GM23338 (cell line): ENCODE data around the gene RAC2. TPM values are rescaled to one million over a fixed set of nuclear protein-coding genes. Genes with fewer than 3 reads are reported as not detected.
A peak's percentile ranks its signal among the peaks of the same experiment; 100 is the strongest.

Experiments
- ATAC-seq: fragments of 200-7000 bp; cut with Tn5 transposase; 3 replicates; pipeline ENCODE4 v1.9.1; 2020
- DNase-seq: peaks from one replicate; pipeline ENCODE4 v3.0.0-alpha.2; 2015; ENCODE audit warnings: low spot score
- H2AFZ ChIP-seq: fragments of 200-600 bp; sonication (generic); 2 replicates; pipeline ENCODE4 v1.8.0; 2016; ENCODE audit warnings: antibody characterized with exemption, mild to moderate bottlenecking, moderate library complexity
- H3F3A ChIP-seq: fragments of 200-600 bp; sonication (generic); replicated peaks from 2 replicates; pipeline ENCODE4 v1.8.0; 2017; ENCODE audit warnings: antibody characterized with exemption, mixed run types, low read depth
- H3K27ac ChIP-seq: fragments of 200-600 bp; sonication (generic); 2 replicates; pipeline ENCODE4 v1.6.1; 2016; ENCODE audit warnings: low read depth
- H3K27me3 ChIP-seq: fragments of 200-600 bp; sonication (generic); 2 replicates; pipeline ENCODE4 v1.8.0; 2016; ENCODE audit warnings: mild to moderate bottlenecking, mixed run types, moderate library complexity; ENCODE audit not compliant: insufficient read depth
- H3K36me3 ChIP-seq: fragments of 200-600 bp; sonication (generic); 2 replicates; pipeline ENCODE4 v1.8.0; 2016; ENCODE audit warnings: mild to moderate bottlenecking; ENCODE audit not compliant: insufficient read depth
- H3K4me1 ChIP-seq: fragments of 200-600 bp; sonication (generic); 2 replicates; pipeline ENCODE4 v1.8.0; 2016; ENCODE audit warnings: mild to moderate bottlenecking, moderate library complexity; ENCODE audit not compliant: insufficient read depth
- H3K4me2 ChIP-seq: fragments of 200-600 bp; sonication (generic); 2 replicates; pipeline ENCODE4 v1.7.1; 2017; ENCODE audit warnings: mixed run types
- H3K4me3 ChIP-seq: fragments of 200-600 bp; sonication (generic); 2 replicates; pipeline ENCODE4 v1.6.1; 2016; ENCODE audit warnings: mixed run types
- H3K79me2 ChIP-seq: fragments of 200-600 bp; sonication (generic); replicated peaks from 2 replicates; pipeline ENCODE4 v1.8.0; 2017; ENCODE audit warnings: mild to moderate bottlenecking; ENCODE audit not compliant: insufficient read depth
- H3K9me2 ChIP-seq: fragments of 200-600 bp; sonication (generic); 2 replicates; pipeline ENCODE4 v1.8.0; 2017; ENCODE audit not compliant: insufficient read depth
- H4K20me1 ChIP-seq: fragments of 200-600 bp; sonication (generic); replicated peaks from 2 replicates; pipeline ENCODE4 v1.8.0; 2017; ENCODE audit warnings: mild to moderate bottlenecking; ENCODE audit not compliant: insufficient read depth
- H3K27ac Mint-ChIP-seq: 2 replicates; pipeline ENCODE4 v1.8.0; 2020; ENCODE audit warnings: inconsistent platforms, mild to moderate bottlenecking, moderate library complexity, mixed read lengths
- H3K27me3 Mint-ChIP-seq: 3 replicates; pipeline ENCODE4 v1.8.0; 2022; ENCODE audit warnings: low read depth, mild to moderate bottlenecking, moderate library complexity, mixed read lengths, inconsistent platforms; ENCODE audit not compliant: insufficient read depth, poor library complexity
- H3K36me3 Mint-ChIP-seq: 3 replicates; pipeline ENCODE4 v1.8.0; 2021; ENCODE audit warnings: low read depth, mild to moderate bottlenecking, inconsistent platforms, moderate library complexity, mixed read lengths
- H3K4me1 Mint-ChIP-seq: 3 replicates; pipeline ENCODE4 v1.8.0; 2020; ENCODE audit warnings: mild to moderate bottlenecking, inconsistent platforms, mixed read lengths
- H3K4me3 Mint-ChIP-seq: 3 replicates; pipeline ENCODE4 v1.8.0; 2021; ENCODE audit warnings: moderate library complexity, mild to moderate bottlenecking, inconsistent platforms, mixed read lengths
- H3K9me3 Mint-ChIP-seq: 3 replicates; pipeline ENCODE4 v1.8.0; 2020; ENCODE audit warnings: moderate library complexity, mild to moderate bottlenecking, inconsistent platforms, mixed read lengths
- CREB1 ChIP-seq: fragments of 250-450 bp; sonication (Bioruptor Pico); IDR thresholded peaks from 2 replicates; pipeline ENCODE4 v1.5.0; 2020; ENCODE audit warnings: low read depth, mild to moderate bottlenecking, moderate library complexity
- EZH2 ChIP-seq: fragments of 200-600 bp; sonication (generic); IDR thresholded peaks from one replicate; pipeline ENCODE4 v1.8.0; 2017; ENCODE audit warnings: antibody characterized with exemption, mild to moderate bottlenecking, low read depth; ENCODE audit not compliant: unreplicated experiment
- EZH2phosphoT487 ChIP-seq: fragments of 200-600 bp; sonication (generic); IDR thresholded peaks from one replicate; pipeline ENCODE4 v1.8.1; 2018; ENCODE audit warnings: antibody characterized with exemption; ENCODE audit not compliant: unreplicated experiment
- JUNB ChIP-seq: IDR thresholded peaks from one replicate; pipeline ENCODE4 v1.6.1; 2016; ENCODE audit warnings: antibody characterized with exemption; ENCODE audit not compliant: unreplicated experiment
- NANOG ChIP-seq: IDR thresholded peaks from 2 replicates; pipeline ENCODE4 v1.6.1; 2016; ENCODE audit warnings: antibody characterized with exemption, borderline replicate concordance
- POLR2AphosphoS5 ChIP-seq: IDR thresholded peaks from 2 replicates; pipeline ENCODE4 v1.6.1; 2016; ENCODE audit warnings: antibody characterized with exemption, low read depth
- ZNF331 ChIP-seq: fragments of 250-450 bp; sonication (Bioruptor Pico); IDR thresholded peaks from 2 replicates; pipeline ENCODE4 v1.5.0; 2020; ENCODE audit warnings: low read depth, mild to moderate bottlenecking, moderate library complexity
- polyA plus RNA-seq: library from polyadenylated mRNA; unstranded; fragments of >200 nt; fragmentation: Nextera tagmentation; extraction: Ambion mirVana; gene quantifications from 2 replicates; pipeline ENCODE4 v1.2.1, GENCODE V29; 2016
- total RNA-seq: library from RNA; depleted of rRNA; stranded (reverse); fragments of >200 nt; shearing (Covaris generic); gene quantifications from 2 replicates; pipeline ENCODE4 v1.2.3, GENCODE V29; 2014
- TF ChIP-seq, protein P1 (sequence below), 2 experiments: fragments of 200-600 bp in 1 of 2; sonication (generic) in 1 of 2; conservative IDR thresholded peaks; 2 replicates each; pipeline versions ENCODE4 v1.5.1 to v1.6.1; 2016 to 2017; ENCODE audit warnings: antibody characterized with exemption in 2 of 2, low read depth in 2 of 2, mild to moderate bottlenecking in 2 of 2, moderate library complexity in 1 of 2
- TF ChIP-seq, protein P2 (sequence below): IDR thresholded peaks from one replicate; pipeline ENCODE4 v1.6.1; 2018; ENCODE audit warnings: antibody characterized with exemption; ENCODE audit not compliant: unreplicated experiment
- TF ChIP-seq, protein P3 (sequence below): fragments of 250-450 bp; sonication (Bioruptor Pico); IDR thresholded peaks from 2 replicates; pipeline ENCODE4 v1.5.0; 2020; ENCODE audit warnings: mild to moderate bottlenecking, moderate library complexity

RAC2 gene
- total and polyA plus RNA-seq, 2 experiments from 2014 or later: 2.4 to 2.7 TPM

DNA sequence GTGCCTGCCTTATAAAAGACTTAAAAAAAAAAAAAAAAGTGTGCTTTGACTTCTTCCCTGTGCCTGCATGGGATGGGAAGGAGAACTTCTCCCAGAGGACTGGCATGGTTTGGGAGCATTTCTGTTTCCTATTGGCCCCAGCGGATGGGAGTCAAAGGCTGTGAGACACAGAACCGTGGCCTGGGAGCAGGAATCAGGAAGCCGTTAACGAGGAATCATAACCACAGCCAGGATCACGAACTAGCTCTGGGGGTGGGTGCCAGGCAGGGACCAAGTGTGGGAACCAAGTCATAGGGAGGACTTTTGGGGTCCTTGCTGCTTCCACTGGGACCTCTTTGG is 56.5 kb downstream of the RAC2 start:
- Histone ChIP-seq H3F3A (peaks cover 10% of the 10 kb centered on the region; the same call in 1 of the 2 replicates), H3K9me2 (no peaks in the 10 kb centered on the region), H2AFZ (peak overlapping the region; percentile 88; the same call in 1 of the 2 replicates), H3K27ac (peak overlapping the region; percentile 90; the same call in 1 of the 2 replicates), H4K20me1 (no peaks in the 10 kb centered on the region), H3K4me2 (peak overlapping the region; percentile 85), H3K79me2 (no peaks in the 10 kb centered on the region), H3K4me1 (peaks cover 33% of the 10 kb centered on the region), H3K27me3 (no peaks in the 10 kb centered on the region), H3K36me3 (no peaks in the 10 kb centered on the region; the same call in 1 of the 2 replicates), H3K4me3 (peak overlapping the region; percentile 58)
- Mint-ChIP-seq H3K4me1 (peaks cover 34% of the 10 kb centered on the region), H3K36me3 (peaks cover 18% of the 10 kb centered on the region), H3K27ac (peak overlapping the region; percentile 88), H3K4me3 (peak overlapping the region; percentile 73), H3K27me3 (peaks cover 6% of the 10 kb centered on the region), H3K9me3 (peaks cover 12% of the 10 kb centered on the region)
- no peak for TF ChIP-seq EZH2phosphoT487
- no peak for DNase-seq
- peak; percentile 8 for ATAC-seq

DNA sequence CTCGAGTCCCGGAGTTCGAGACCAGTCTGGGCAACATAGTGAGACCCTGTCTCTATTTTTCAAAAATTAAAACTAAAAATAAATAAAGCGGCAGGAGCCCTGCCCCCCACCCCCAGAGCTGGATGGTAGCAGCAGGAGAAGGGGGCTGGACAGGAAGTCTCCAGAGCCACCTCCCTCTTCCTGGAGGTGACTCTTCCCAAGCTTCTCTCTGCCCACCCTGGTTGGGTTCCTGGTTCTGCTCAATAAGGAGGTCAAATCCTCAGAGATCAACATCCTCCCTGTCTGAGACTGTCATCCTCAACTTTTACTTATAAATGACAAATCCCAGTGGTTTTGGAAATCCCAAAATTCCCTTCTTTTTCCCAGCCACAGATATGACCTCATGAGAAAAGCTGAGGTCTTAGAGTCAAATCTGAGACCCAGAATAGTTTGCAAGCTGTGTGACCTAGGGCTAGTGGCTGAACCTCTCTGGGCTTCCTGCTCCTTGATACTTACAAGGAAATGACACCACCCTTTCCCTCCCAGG is 57.0 kb downstream of the RAC2 start:
- H3K36me3 Mint-ChIP-seq: peaks cover 13% of the 10 kb centered on the region; the same call in 2 of the 3 replicates
- H3K4me3 Mint-ChIP-seq: peak overlapping the region; percentile 73; the same call in 1 of the 3 replicates

More for the DNA sequence above, 57.0 kb downstream of the RAC2 start:
- no peaks in the 10 kb centered on the region for H4K20me1 ChIP-seq
- peak overlapping the region; percentile 58 for H3K4me3 ChIP-seq
- H3K4me2 ChIP-seq: peak overlapping the region; percentile 85
- no peak for ATAC-seq
- no peak overlapping the region for H3K27ac ChIP-seq
- H3K4me1 ChIP-seq: peaks cover 33% of the 10 kb centered on the region
- H3K36me3 ChIP-seq: no peaks in the 10 kb centered on the region; the same call in 1 of the 2 replicates
- peaks cover 6% of the 10 kb centered on the region for H3K27me3 Mint-ChIP-seq
- H2AFZ ChIP-seq: no peak overlapping the region
- H3F3A ChIP-seq: peaks cover 10% of the 10 kb centered on the region; the same call in 1 of the 2 replicates
- TF ChIP-seq, protein P1, sequence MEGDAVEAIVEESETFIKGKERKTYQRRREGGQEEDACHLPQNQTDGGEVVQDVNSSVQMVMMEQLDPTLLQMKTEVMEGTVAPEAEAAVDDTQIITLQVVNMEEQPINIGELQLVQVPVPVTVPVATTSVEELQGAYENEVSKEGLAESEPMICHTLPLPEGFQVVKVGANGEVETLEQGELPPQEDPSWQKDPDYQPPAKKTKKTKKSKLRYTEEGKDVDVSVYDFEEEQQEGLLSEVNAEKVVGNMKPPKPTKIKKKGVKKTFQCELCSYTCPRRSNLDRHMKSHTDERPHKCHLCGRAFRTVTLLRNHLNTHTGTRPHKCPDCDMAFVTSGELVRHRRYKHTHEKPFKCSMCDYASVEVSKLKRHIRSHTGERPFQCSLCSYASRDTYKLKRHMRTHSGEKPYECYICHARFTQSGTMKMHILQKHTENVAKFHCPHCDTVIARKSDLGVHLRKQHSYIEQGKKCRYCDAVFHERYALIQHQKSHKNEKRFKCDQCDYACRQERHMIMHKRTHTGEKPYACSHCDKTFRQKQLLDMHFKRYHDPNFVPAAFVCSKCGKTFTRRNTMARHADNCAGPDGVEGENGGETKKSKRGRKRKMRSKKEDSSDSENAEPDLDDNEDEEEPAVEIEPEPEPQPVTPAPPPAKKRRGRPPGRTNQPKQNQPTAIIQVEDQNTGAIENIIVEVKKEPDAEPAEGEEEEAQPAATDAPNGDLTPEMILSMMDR (conservative IDR thresholded peaks at IDR 0.05; ENCODE audit: low read depth in 2 of 2): no peak
- TF ChIP-seq POLR2AphosphoS5: no peak
- no peak for TF ChIP-seq JUNB
- no peak for TF ChIP-seq EZH2phosphoT487
- TF ChIP-seq, protein P2, sequence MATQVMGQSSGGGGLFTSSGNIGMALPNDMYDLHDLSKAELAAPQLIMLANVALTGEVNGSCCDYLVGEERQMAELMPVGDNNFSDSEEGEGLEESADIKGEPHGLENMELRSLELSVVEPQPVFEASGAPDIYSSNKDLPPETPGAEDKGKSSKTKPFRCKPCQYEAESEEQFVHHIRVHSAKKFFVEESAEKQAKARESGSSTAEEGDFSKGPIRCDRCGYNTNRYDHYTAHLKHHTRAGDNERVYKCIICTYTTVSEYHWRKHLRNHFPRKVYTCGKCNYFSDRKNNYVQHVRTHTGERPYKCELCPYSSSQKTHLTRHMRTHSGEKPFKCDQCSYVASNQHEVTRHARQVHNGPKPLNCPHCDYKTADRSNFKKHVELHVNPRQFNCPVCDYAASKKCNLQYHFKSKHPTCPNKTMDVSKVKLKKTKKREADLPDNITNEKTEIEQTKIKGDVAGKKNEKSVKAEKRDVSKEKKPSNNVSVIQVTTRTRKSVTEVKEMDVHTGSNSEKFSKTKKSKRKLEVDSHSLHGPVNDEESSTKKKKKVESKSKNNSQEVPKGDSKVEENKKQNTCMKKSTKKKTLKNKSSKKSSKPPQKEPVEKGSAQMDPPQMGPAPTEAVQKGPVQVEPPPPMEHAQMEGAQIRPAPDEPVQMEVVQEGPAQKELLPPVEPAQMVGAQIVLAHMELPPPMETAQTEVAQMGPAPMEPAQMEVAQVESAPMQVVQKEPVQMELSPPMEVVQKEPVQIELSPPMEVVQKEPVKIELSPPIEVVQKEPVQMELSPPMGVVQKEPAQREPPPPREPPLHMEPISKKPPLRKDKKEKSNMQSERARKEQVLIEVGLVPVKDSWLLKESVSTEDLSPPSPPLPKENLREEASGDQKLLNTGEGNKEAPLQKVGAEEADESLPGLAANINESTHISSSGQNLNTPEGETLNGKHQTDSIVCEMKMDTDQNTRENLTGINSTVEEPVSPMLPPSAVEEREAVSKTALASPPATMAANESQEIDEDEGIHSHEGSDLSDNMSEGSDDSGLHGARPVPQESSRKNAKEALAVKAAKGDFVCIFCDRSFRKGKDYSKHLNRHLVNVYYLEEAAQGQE: no peak
- TF ChIP-seq ZNF331: no peak
- TF ChIP-seq, protein P3, sequence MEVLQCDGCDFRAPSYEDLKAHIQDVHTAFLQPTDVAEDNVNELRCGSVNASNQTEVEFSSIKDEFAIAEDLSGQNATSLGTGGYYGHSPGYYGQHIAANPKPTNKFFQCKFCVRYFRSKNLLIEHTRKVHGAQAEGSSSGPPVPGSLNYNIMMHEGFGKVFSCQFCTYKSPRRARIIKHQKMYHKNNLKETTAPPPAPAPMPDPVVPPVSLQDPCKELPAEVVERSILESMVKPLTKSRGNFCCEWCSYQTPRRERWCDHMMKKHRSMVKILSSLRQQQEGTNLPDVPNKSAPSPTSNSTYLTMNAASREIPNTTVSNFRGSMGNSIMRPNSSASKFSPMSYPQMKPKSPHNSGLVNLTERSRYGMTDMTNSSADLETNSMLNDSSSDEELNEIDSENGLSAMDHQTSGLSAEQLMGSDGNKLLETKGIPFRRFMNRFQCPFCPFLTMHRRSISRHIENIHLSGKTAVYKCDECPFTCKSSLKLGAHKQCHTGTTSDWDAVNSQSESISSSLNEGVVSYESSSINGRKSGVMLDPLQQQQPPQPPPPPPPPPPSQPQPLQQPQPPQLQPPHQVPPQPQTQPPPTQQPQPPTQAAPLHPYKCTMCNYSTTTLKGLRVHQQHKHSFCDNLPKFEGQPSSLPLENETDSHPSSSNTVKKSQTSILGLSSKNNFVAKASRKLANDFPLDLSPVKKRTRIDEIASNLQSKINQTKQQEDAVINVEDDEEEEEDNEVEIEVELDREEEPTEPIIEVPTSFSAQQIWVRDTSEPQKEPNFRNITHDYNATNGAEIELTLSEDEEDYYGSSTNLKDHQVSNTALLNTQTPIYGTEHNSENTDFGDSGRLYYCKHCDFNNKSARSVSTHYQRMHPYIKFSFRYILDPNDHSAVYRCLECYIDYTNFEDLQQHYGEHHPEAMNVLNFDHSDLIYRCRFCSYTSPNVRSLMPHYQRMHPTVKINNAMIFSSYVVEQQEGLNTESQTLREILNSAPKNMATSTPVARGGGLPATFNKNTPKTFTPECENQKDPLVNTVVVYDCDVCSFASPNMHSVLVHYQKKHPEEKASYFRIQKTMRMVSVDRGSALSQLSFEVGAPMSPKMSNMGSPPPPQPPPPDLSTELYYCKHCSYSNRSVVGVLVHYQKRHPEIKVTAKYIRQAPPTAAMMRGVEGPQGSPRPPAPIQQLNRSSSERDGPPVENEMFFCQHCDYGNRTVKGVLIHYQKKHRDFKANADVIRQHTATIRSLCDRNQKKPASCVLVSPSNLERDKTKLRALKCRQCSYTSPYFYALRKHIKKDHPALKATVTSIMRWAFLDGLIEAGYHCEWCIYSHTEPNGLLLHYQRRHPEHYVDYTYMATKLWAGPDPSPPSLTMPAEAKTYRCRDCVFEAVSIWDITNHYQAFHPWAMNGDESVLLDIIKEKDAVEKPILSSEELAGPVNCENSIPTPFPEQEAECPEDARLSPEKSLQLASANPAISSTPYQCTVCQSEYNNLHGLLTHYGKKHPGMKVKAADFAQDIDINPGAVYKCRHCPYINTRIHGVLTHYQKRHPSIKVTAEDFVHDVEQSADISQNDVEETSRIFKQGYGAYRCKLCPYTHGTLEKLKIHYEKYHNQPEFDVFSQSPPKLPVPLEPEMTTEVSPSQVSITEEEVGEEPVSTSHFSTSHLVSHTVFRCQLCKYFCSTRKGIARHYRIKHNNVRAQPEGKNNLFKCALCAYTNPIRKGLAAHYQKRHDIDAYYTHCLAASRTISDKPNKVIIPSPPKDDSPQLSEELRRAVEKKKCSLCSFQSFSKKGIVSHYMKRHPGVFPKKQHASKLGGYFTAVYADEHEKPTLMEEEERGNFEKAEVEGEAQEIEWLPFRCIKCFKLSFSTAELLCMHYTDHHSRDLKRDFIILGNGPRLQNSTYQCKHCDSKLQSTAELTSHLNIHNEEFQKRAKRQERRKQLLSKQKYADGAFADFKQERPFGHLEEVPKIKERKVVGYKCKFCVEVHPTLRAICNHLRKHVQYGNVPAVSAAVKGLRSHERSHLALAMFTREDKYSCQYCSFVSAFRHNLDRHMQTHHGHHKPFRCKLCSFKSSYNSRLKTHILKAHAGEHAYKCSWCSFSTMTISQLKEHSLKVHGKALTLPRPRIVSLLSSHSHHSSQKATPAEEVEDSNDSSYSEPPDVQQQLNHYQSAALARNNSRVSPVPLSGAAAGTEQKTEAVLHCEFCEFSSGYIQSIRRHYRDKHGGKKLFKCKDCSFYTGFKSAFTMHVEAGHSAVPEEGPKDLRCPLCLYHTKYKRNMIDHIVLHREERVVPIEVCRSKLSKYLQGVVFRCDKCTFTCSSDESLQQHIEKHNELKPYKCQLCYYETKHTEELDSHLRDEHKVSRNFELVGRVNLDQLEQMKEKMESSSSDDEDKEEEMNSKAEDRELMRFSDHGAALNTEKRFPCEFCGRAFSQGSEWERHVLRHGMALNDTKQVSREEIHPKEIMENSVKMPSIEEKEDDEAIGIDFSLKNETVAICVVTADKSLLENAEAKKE (CRISPR knock-in tag): no peak
- TF ChIP-seq CREB1 (CRISPR knock-in tag): no peak
- no peak for TF ChIP-seq NANOG
- TF ChIP-seq EZH2: no peak
- no peak for DNase-seq
- H3K27me3 ChIP-seq: no peaks in the 10 kb centered on the region
- no peaks in the 10 kb centered on the region for H3K9me2 ChIP-seq
- peaks cover 9% of the 10 kb centered on the region; the same call in 2 of the 3 replicates for H3K9me3 Mint-ChIP-seq
- no peak overlapping the region for H3K27ac Mint-ChIP-seq
- peaks cover 34% of the 10 kb centered on the region for H3K4me1 Mint-ChIP-seq
- H3K79me2 ChIP-seq: no peaks in the 10 kb centered on the region
